AG04450 (cell line): ENCODE data around the gene GBGT1. TPM values are rescaled to one million over a fixed set of nuclear protein-coding genes. Genes with fewer than 3 reads are reported as not detected.

Source experiments
- CTCF ChIA-PET: fragments of 300-600, 350-600 bp; formaldehyde crosslinking; extraction: SDS; loops from one replicate; lab custom pipeline; 2022; ENCODE audit warnings: antibody characterized with exemption, inconsistent platforms; lab: Charles Lee
- POLR2A ChIA-PET: fragments of 350-600 bp; formaldehyde crosslinking; extraction: SDS; loops from one replicate; lab custom pipeline; 2021; ENCODE audit warnings: antibody characterized with exemption, inconsistent platforms; lab: Yijun Ruan, JAX
- DNase-seq: peaks from one replicate; pipeline ENCODE4 v3.0.0-alpha.2; 2011; ENCODE audit warnings: low read depth, low spot score
- H3K27ac ChIP-seq: one replicate; pipeline ENCODE4 v1.5.1; 2012; ENCODE audit warnings: low read depth, low read length, control low read depth
- H3K27me3 ChIP-seq: one replicate; pipeline ENCODE4 v1.6.0; 2012; ENCODE audit warnings: low read length; ENCODE audit not compliant: control insufficient read depth, insufficient read depth
- H3K4me3 ChIP-seq: 2 replicates; pipeline ENCODE4 v1.5.1; 2011; ENCODE audit warnings: mild to moderate bottlenecking, low read depth, low read length, control low read depth
- H3K9me3 ChIP-seq: 2 replicates; pipeline ENCODE4 v1.5.1; 2012; ENCODE audit warnings: low read length; ENCODE audit not compliant: control insufficient read depth, insufficient read depth
- CTCF ChIP-seq: IDR thresholded peaks from 2 replicates; pipeline ENCODE4 v1.5.1; 2011; ENCODE audit warnings: low read depth, low read length, control low read depth, inconsistent platforms
- polyA plus RNA-seq: library from polyadenylated mRNA; depleted of rRNA; stranded (reverse); fragments of >200 nt; gene quantifications from 2 replicates; pipeline ENCODE4 v1.2.3, GENCODE V29; 2011

The GBGT1 gene
- polyA plus RNA-seq, 1 experiment: 3.5 TPM

- no peak for TF ChIP-seq CTCF
- CTCF ChIA-PET: interaction anchor here (1.5 to 6.6 kb wide), 3 partner anchors 9 to 113 kb away, joined by 3 to 53 read pairs (median 26); no protein-coding TSS in a partner anchor
- peak overlapping the region; percentile 89 for H3K27ac ChIP-seq
- H3K4me3 ChIP-seq: no peak overlapping the region
- no peaks in the 10 kb centered on the region for H3K27me3 ChIP-seq
- DNase-seq: no peak
- H3K9me3 ChIP-seq: no peaks in the 10 kb centered on the region; the same call in 1 of the 2 replicates
- POLR2A ChIA-PET: interaction anchor here (0.6 to 1.4 kb wide), 8 partner anchors 9 to 104 kb away, joined by 3 to 5 read pairs (median 4); partner anchors contain the start of gene GTF3C5
These were observed 29.1 kb downstream of the GBGT1 start for GRCh38 chr9:133134388-133135145.

- H3K4me3 ChIP-seq: no peak overlapping the region
- ChIA-PET CTCF (interaction anchor here (1.0 to 6.6 kb wide), 6 partner anchors 10 to 112 kb away, joined by 3 to 53 read pairs (median 6); no protein-coding TSS in a partner anchor), POLR2A (interaction anchor here (0.6 to 1.4 kb wide), 7 partner anchors 8 to 103 kb away, joined by 3 to 5 read pairs (median 4); partner anchors contain the start of gene GTF3C5)
- DNase-seq: peak; percentile 76
- TF ChIP-seq CTCF: no peak
- peak overlapping the region; percentile 89 for H3K27ac ChIP-seq
- H3K27me3 ChIP-seq: no peaks in the 10 kb centered on the region
- H3K9me3 ChIP-seq: no peaks in the 10 kb centered on the region; the same call in 1 of the 2 replicates
These were observed 29.9 kb downstream of the GBGT1 start for GRCh38 chr9:133133681-133134387.

GRCh38 chr9:133132174-133132573 is 31.5 kb downstream of the GBGT1 start:
- no peak overlapping the region for H3K4me3 ChIP-seq
- H3K27me3 ChIP-seq: no peaks in the 10 kb centered on the region
- no peaks in the 10 kb centered on the region; the same call in 1 of the 2 replicates for H3K9me3 ChIP-seq
- POLR2A ChIA-PET: no interaction called here
- no peak for DNase-seq
- no peak for TF ChIP-seq CTCF
- H3K27ac ChIP-seq: no peak overlapping the region
- CTCF ChIA-PET: interaction anchor here (1.8 to 6.6 kb wide), 3 partner anchors 12 to 30 kb away, joined by 8 to 53 read pairs (median 26); no protein-coding TSS in a partner anchor

GRCh38 chr9:133131506-133131905 is 32.2 kb downstream of the GBGT1 start:
- POLR2A ChIA-PET: no interaction called here

More at GRCh38 chr9:133131506-133131905, 32.2 kb downstream of the GBGT1 start:
- Histone ChIP-seq H3K27ac (no peak overlapping the region), H3K4me3 (no peak overlapping the region), H3K9me3 (no peaks in the 10 kb centered on the region; the same call in 1 of the 2 replicates), H3K27me3 (no peaks in the 10 kb centered on the region)
- no peak for TF ChIP-seq CTCF
- CTCF ChIA-PET: interaction anchor here (3.2 to 6.6 kb wide), 2 partner anchors 12 to 16 kb away, joined by 26 to 53 read pairs; no protein-coding TSS in a partner anchor
- no peak for DNase-seq
